SU-DHL-6 (cell line): ENCODE results near the gene MTG1.
"Not testable (repeated sequence)": the region's sequence is repeated elsewhere in the genome, so short reads cannot be mapped to it uniquely, and the experiment has no call there.

Experiments used
- H2AFZ ChIP-seq: fragments of 200-600 bp; sonication (generic); 2 replicates; pipeline ENCODE4 v1.6.1; 2014; ENCODE audit warnings: low read depth, mild to moderate bottlenecking, moderate library complexity, mixed read lengths, antibody characterized with exemption, low read length; ENCODE audit not compliant: severe bottlenecking
- H3F3A ChIP-seq: fragments of 200-600 bp; shearing (Covaris generic); 2 replicates; pipeline ENCODE4 v1.6.0; 2016; ENCODE audit warnings: antibody characterized with exemption, mild to moderate bottlenecking; ENCODE audit not compliant: insufficient read depth
- H3K27ac ChIP-seq: fragments of 200-600 bp; sonication (generic); 2 replicates; pipeline ENCODE4 v1.5.1; 2016; ENCODE audit warnings: low read depth, mild to moderate bottlenecking, low read length, moderate library complexity, mixed read lengths
- H3K27me3 ChIP-seq: fragments of 200-600 bp; sonication (generic), shearing (Covaris generic); 2 replicates; pipeline ENCODE4 v1.6.0; 2014; ENCODE audit warnings: mild to moderate bottlenecking, low read length
- H3K36me3 ChIP-seq: fragments of 200-600 bp; sonication (generic); 2 replicates; pipeline ENCODE4 v1.6.1; 2014; ENCODE audit warnings: mild to moderate bottlenecking, low read length, mixed read lengths
- H3K4me2 ChIP-seq: fragments of 300-600, 200-600 bp; shearing (Covaris generic), sonication (generic); 2 replicates; pipeline ENCODE4 v1.6.0; 2014; ENCODE audit warnings: low read length, low read depth, mild to moderate bottlenecking; ENCODE audit not compliant: poor library complexity, severe bottlenecking
- H3K4me3 ChIP-seq: fragments of 200-600 bp; sonication (generic); 2 replicates; pipeline ENCODE4 v1.5.1; 2014; ENCODE audit warnings: antibody characterized with exemption, low read length, mild to moderate bottlenecking, mixed read lengths; ENCODE audit not compliant: insufficient read depth, poor library complexity, severe bottlenecking
- H3K79me2 ChIP-seq: fragments of 200-600 bp; sonication (generic); 2 replicates; pipeline ENCODE4 v1.6.1; 2014; ENCODE audit warnings: mild to moderate bottlenecking, low read length, moderate library complexity; ENCODE audit not compliant: insufficient read depth
- H3K9ac ChIP-seq: fragments of 200-600 bp; sonication (generic); 2 replicates; pipeline ENCODE4 v1.7.0; 2014; ENCODE audit warnings: mild to moderate bottlenecking, low read length
- H3K9me2 ChIP-seq: fragments of 200-600 bp; sonication (generic); replicated peaks from 2 replicates; pipeline ENCODE4 v1.6.1; 2014; ENCODE audit warnings: low read length; ENCODE audit not compliant: insufficient read depth
- H3K9me3 ChIP-seq: fragments of 200-600 bp; sonication (generic); 2 replicates; pipeline ENCODE4 v1.6.1; 2014; ENCODE audit warnings: low read length, mixed read lengths; ENCODE audit not compliant: insufficient read depth
- H4K20me1 ChIP-seq: fragments of 200-600 bp; sonication (generic); 2 replicates; pipeline ENCODE4 v1.6.1; 2014; ENCODE audit warnings: low read depth, mild to moderate bottlenecking, antibody characterized with exemption, low read length, moderate library complexity, mixed read lengths
- CTCF ChIP-seq: fragments of 200-600 bp; sonication (generic); IDR thresholded peaks from one replicate; pipeline ENCODE4 v1.5.1; 2017; ENCODE audit warnings: antibody characterized with exemption, mild to moderate bottlenecking, low read length, moderate library complexity; ENCODE audit not compliant: insufficient read depth, poor library complexity, severe bottlenecking
- EZH2phosphoT487 ChIP-seq: fragments of 200-600 bp; sonication (generic), shearing (Covaris generic); conservative IDR thresholded peaks from 2 replicates; pipeline ENCODE4 v1.6.1; 2018; ENCODE audit warnings: mild to moderate bottlenecking, antibody characterized with exemption, low read length, moderate library complexity, mixed read lengths

Gene MTG1

GRCh38 chr10:133421336-133422222, 27.6 kb downstream of the MTG1 start:
- H3K9ac ChIP-seq = no peak overlapping the region
- no peaks in the 10 kb centered on the region for H3K36me3 ChIP-seq
- no peak overlapping the region for H3K4me2 ChIP-seq
- no peaks in the 10 kb centered on the region for H3K9me3 ChIP-seq
- H3K4me3 ChIP-seq = no peak overlapping the region
- H3K9me2 ChIP-seq = no peaks in the 10 kb centered on the region
- no peaks in the 10 kb centered on the region for H4K20me1 ChIP-seq
- TF ChIP-seq CTCF = no peak
- TF ChIP-seq EZH2phosphoT487 = no peak
- H3K27me3 ChIP-seq = no peaks in the 10 kb centered on the region
- no peak overlapping the region for H2AFZ ChIP-seq
- no peaks in the 10 kb centered on the region for H3F3A ChIP-seq
- H3K27ac ChIP-seq = no peak overlapping the region
- H3K79me2 ChIP-seq = no peaks in the 10 kb centered on the region

GRCh38 chr10:133422223-133422806, 28.4 kb downstream of the MTG1 start:
- Histone ChIP-seq H3K9me2 (no peaks in the 10 kb centered on the region), H3K27ac (no peak overlapping the region), H3K79me2 (no peaks in the 10 kb centered on the region), H3K27me3 (no peaks in the 10 kb centered on the region), H3K9ac (no peak overlapping the region), H3K4me3 (no peak overlapping the region), H3K36me3 (no peaks in the 10 kb centered on the region), H4K20me1 (no peaks in the 10 kb centered on the region), H3F3A (no peaks in the 10 kb centered on the region), H3K4me2 (no peak overlapping the region), H3K9me3 (no peaks in the 10 kb centered on the region), H2AFZ (no peak overlapping the region)
- TF ChIP-seq EZH2phosphoT487 (no peak), CTCF (no peak)

- H3K9ac ChIP-seq = no peak overlapping the region
- H3K4me2 ChIP-seq = no peak overlapping the region
- no peaks in the 10 kb centered on the region for H3K36me3 ChIP-seq
Observed at GRCh38 chr10:133422807-133423771, 29.1 kb downstream of the MTG1 start.

GRCh38 chr10:133424102-133424501, 30.1 kb downstream of the MTG1 start:
- not testable (repeated sequence) for H3K9me2 ChIP-seq, H3K36me3 ChIP-seq, H3K4me2 ChIP-seq, H3F3A ChIP-seq, H3K9ac ChIP-seq, H3K79me2 ChIP-seq, H3K27me3 ChIP-seq, H2AFZ ChIP-seq, H4K20me1 ChIP-seq, H3K9me3 ChIP-seq, H3K27ac ChIP-seq, H3K4me3 ChIP-seq

More at GRCh38 chr10:133422807-133423771, 29.1 kb downstream of the MTG1 start:
- Histone ChIP-seq H4K20me1 (no peaks in the 10 kb centered on the region), H3K79me2 (no peaks in the 10 kb centered on the region), H3F3A (no peaks in the 10 kb centered on the region), H2AFZ (no peak overlapping the region), H3K9me2 (no peaks in the 10 kb centered on the region), H3K27me3 (no peaks in the 10 kb centered on the region), H3K9me3 (no peaks in the 10 kb centered on the region), H3K27ac (no peak overlapping the region), H3K4me3 (no peak overlapping the region)
- TF ChIP-seq EZH2phosphoT487 (no peak), CTCF (no peak)

- H3K27ac ChIP-seq, H3K9me3 ChIP-seq, H3K9ac ChIP-seq, H4K20me1 ChIP-seq, H3K4me2 ChIP-seq, H3K9me2 ChIP-seq, H3K36me3 ChIP-seq, H3K27me3 ChIP-seq, H3K4me3 ChIP-seq, H2AFZ ChIP-seq, H3F3A ChIP-seq, H3K79me2 ChIP-seq: not testable (repeated sequence)
Observed at GRCh38 chr10:133424601-133425000, 30.6 kb downstream of the MTG1 start, which contains the start of gene SPRN. Gene SPRN (minus strand): TSS chr10:133424625. CDS start chr10:133423681, 944 bp downstream.
